ENCODE data around the gene CABLES1. TPM values are rescaled to one million over a fixed set of nuclear protein-coding genes. Genes with fewer than 3 reads are reported as not detected.

Gene CABLES1
- total and polyA plus RNA-seq, 2 of the 8 experiments (the other 6 are each of a cell fraction or from before 2014, with no cell fraction given), result 9.2 to 26.4 TPM

GRCh38 chr18:23156134-23156533, 20.8 kb downstream of the CABLES1 start:
- POLR2A ChIA-PET (ENCODE audit: partially characterized antibody), result interaction anchor here (0.9 to 2.0 kb wide), 6 partner anchors 9 to 22 kb away, joined by 3 to 7 read pairs (median 3); no protein-coding TSS in a partner anchor

More at GRCh38 chr18:23156134-23156533, 20.8 kb downstream of the CABLES1 start:
- Histone ChIP-seq H3K36me3 (ENCODE audit: control insufficient read depth in 2 of 4, insufficient read depth in 4 of 4, low read length in 3 of 4) (no peaks in the 10 kb centered on the region), H3K23me2 (ENCODE audit: low read depth, low read length) (no peaks in the 10 kb centered on the region), H3K79me2 (ENCODE audit: control insufficient read depth in 1 of 2, insufficient read depth in 2 of 2, low read length in 2 of 2) (peaks cover 12 to 90% of the 10 kb centered on the region in 2 experiments), H2BK120ac (replicated peaks; ENCODE audit: low read depth, low read length) (no peak overlapping the region), H3K23ac (ENCODE audit: insufficient read length) (no peak overlapping the region), H3K4me2 (ENCODE audit: insufficient read depth in 1 of 2, low read depth in 2 of 2, low read length in 2 of 2) (no peak overlapping the region), H3K56ac (replicated peaks; ENCODE audit: insufficient read length, low read depth, low read length) (no peak overlapping the region), H2BK5ac (ENCODE audit: low read depth, low read length) (no peak overlapping the region), H3K9me3 (ENCODE audit: insufficient read depth in 2 of 2, low read depth in 1 of 2, low read length in 1 of 2) (no peaks in the 10 kb centered on the region), H3K18ac (ENCODE audit: extremely low read depth, low read length) (no peak overlapping the region), H2BK12ac (ENCODE audit: low read depth, low read length) (no peak overlapping the region), H4K5ac (ENCODE audit: insufficient read length, low read depth, low read length) (no peak overlapping the region), H3K4me3 (ENCODE audit: extremely low read depth in 1 of 4, insufficient read depth in 2 of 4, low read depth in 3 of 4, low read length in 4 of 4) (no peak overlapping the region), H4K8ac (ENCODE audit: extremely low read depth, insufficient read depth, low read length) (no peak overlapping the region), H3K4me1 (replicated peaks in 1 of 4; ENCODE audit: control insufficient read depth in 3 of 4, insufficient read depth in 4 of 4, low read length in 3 of 4) (peaks cover 4 to 12% (median 7%) of the 10 kb centered on the region in 4 experiments; a peak in 6 of 7 replicates), H4K20me1 (replicated peaks in 1 of 2; ENCODE audit: control insufficient read depth in 1 of 2, insufficient read depth in 2 of 2, low read length in 2 of 2) (peaks cover 0 to 3% of the 10 kb centered on the region in 2 experiments), H3K9ac (replicated peaks in 1 of 4; ENCODE audit: extremely low read depth in 1 of 4, low read depth in 3 of 4, low read length in 3 of 4) (no peak overlapping the region), H2AK5ac (ENCODE audit: low read depth, low read length) (no peak overlapping the region), H2AFZ (ENCODE audit: low read length) (no peak overlapping the region), H2BK15ac (ENCODE audit: low read length) (no peak overlapping the region), H3K14ac (ENCODE audit: insufficient read length) (no peak overlapping the region), H3K4ac (replicated peaks; ENCODE audit: insufficient read length, low read depth, low read length) (no peak overlapping the region), H3K27me3 (replicated peaks in 1 of 4; ENCODE audit: control insufficient read depth in 3 of 4, extremely low read depth in 1 of 4, insufficient read depth in 3 of 4, low read length in 3 of 4) (no peaks in the 10 kb centered on the region), H3K27ac (ENCODE audit: low read depth, low read length) (no peak overlapping the region), H4K91ac (replicated peaks; ENCODE audit: insufficient read length, low read length) (no peak overlapping the region), H2BK20ac (ENCODE audit: low read length) (no peak overlapping the region), H3K79me1 (ENCODE audit: low read depth, low read length) (peaks cover 19% of the 10 kb centered on the region)
- 90% methylated on average over 7 of the region's 7 CpGs; no CpG with 5 or more reads in 1 of the 2 experiments for WGBS, 2 experiments (ENCODE audit: extremely low coverage in 1 of 2, insufficient coverage in 1 of 2, insufficient read length in 1 of 2, insufficient replicate concordance in 2 of 2, low coverage in 1 of 2, low lambda C conversion rate in 2 of 2, missing lambda C conversion rate in 1 of 2)
- no peak for FAIRE-seq
- DNase-seq (ENCODE audit: low read depth in 1 of 2, low spot score in 2 of 2), result no peak
- TF ChIP-seq RBBP5 (IDR thresholded peaks at IDR 0.05; ENCODE audit: borderline replicate concordance, low read depth, low read length), result 0 out of 2 replicates have a peak, but pooled peaks have one; percentile 15
- TF ChIP-seq NRF1 (IDR thresholded peaks at IDR 0.05; ENCODE audit: low read depth, low read length), result no peak
- CTCF ChIA-PET (ENCODE audit: partially characterized antibody), result interaction anchor here (0.9 to 1.3 kb wide), 7 partner anchors 9 to 66 kb away, joined by 3 to 6 read pairs (median 4); no protein-coding TSS in a partner anchor
